Measurements from ENCODE around the gene NEURL1B.

Gene NEURL1B

DNA sequence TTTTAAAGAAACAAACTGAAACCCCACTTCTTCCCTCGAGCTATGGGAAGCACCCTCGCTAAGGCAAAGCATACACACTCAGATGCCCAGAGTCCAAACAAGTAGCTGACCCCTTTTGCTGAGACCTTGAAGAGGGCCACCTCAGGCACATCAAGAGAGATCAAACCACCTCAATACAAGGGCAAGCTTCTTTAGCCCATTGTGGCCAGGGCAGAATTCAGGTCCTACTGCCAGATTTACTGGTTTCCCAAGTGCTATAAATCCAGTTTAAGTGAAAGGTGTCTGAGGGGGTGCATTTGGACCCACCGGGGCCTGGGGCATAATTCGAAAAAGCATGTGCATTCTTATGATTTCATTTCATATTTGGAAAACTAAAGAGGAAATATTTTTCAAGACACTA lies 40.4 kb downstream of the NEURL1B start:
- Histone ChIP-seq H4K20me1 (ENCODE audit: insufficient read depth, low read length, poor library complexity, severe bottlenecking) (no peaks in the 10 kb centered on the region), H3K79me2 (ENCODE audit: insufficient read depth, low read length) (no peaks in the 10 kb centered on the region), H3K9me3 (ENCODE audit: insufficient read depth, low read depth, low read length) (no peaks in the 10 kb centered on the region), H3K36me3 (ENCODE audit: insufficient read depth, low read length) (no peaks in the 10 kb centered on the region), H3K4me2 (ENCODE audit: low read depth, low read length, poor library complexity, severe bottlenecking) (no peak overlapping the region), H3K4me1 (ENCODE audit: insufficient read depth, low read length, poor library complexity, severe bottlenecking) (no peaks in the 10 kb centered on the region), H2AFZ (ENCODE audit: low read length) (no peak overlapping the region), H3K27me3 (ENCODE audit: insufficient read depth, low read length, poor library complexity, severe bottlenecking) (no peaks in the 10 kb centered on the region), H3K9ac (ENCODE audit: low read depth, low read length, poor library complexity, severe bottlenecking) (no peak overlapping the region), H3K4me3 (ENCODE audit: low read length, poor library complexity, severe bottlenecking) (no peak overlapping the region), H3F3A (ENCODE audit: low read depth) (no peaks in the 10 kb centered on the region), H3K9me2 (replicated peaks; ENCODE audit: low read depth, low read length) (no peaks in the 10 kb centered on the region)
- TF ChIP-seq, protein P1, sequence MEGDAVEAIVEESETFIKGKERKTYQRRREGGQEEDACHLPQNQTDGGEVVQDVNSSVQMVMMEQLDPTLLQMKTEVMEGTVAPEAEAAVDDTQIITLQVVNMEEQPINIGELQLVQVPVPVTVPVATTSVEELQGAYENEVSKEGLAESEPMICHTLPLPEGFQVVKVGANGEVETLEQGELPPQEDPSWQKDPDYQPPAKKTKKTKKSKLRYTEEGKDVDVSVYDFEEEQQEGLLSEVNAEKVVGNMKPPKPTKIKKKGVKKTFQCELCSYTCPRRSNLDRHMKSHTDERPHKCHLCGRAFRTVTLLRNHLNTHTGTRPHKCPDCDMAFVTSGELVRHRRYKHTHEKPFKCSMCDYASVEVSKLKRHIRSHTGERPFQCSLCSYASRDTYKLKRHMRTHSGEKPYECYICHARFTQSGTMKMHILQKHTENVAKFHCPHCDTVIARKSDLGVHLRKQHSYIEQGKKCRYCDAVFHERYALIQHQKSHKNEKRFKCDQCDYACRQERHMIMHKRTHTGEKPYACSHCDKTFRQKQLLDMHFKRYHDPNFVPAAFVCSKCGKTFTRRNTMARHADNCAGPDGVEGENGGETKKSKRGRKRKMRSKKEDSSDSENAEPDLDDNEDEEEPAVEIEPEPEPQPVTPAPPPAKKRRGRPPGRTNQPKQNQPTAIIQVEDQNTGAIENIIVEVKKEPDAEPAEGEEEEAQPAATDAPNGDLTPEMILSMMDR (conservative IDR thresholded peaks at IDR 0.05; ENCODE audit: low read length): no peak
- no peak for TF ChIP-seq EZH2phosphoT487 (IDR thresholded peaks at IDR 0.05; ENCODE audit: borderline replicate concordance)

DNA sequence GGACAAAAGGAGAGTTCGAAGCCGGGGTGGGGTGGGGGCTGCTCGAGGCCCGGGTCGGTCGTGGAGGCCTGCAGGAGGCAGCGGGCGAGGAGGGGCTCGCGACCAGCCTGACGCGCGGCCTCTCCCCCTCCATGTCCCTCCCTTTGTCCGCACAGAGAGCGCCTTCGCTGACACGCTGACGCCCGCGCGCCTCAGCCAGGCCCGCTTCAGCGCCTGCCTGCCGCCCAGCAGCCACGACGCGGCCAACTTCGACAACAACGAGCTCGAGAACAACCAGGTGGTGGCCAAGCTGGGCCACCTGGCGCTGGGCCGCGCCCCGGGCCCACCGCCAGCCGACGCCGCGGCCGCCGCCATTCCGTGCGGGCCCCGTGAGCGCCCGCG lies 42.2 kb downstream of the NEURL1B start:
- Histone ChIP-seq H3K36me3 (ENCODE audit: insufficient read depth, low read length) (no peaks in the 10 kb centered on the region), H3K9me2 (replicated peaks; ENCODE audit: low read depth, low read length) (no peaks in the 10 kb centered on the region), H3K27me3 (ENCODE audit: insufficient read depth, low read length, poor library complexity, severe bottlenecking) (no peaks in the 10 kb centered on the region), H3K4me3 (ENCODE audit: low read length, poor library complexity, severe bottlenecking) (no peak overlapping the region), H3K79me2 (ENCODE audit: insufficient read depth, low read length) (no peaks in the 10 kb centered on the region), H3K4me2 (ENCODE audit: low read depth, low read length, poor library complexity, severe bottlenecking) (no peak overlapping the region), H3K9me3 (ENCODE audit: insufficient read depth, low read depth, low read length) (no peaks in the 10 kb centered on the region), H3K4me1 (ENCODE audit: insufficient read depth, low read length, poor library complexity, severe bottlenecking) (peaks cover 8% of the 10 kb centered on the region), H3F3A (ENCODE audit: low read depth) (no peaks in the 10 kb centered on the region), H3K9ac (ENCODE audit: low read depth, low read length, poor library complexity, severe bottlenecking) (no peak overlapping the region), H2AFZ (ENCODE audit: low read length) (no peak overlapping the region), H4K20me1 (ENCODE audit: insufficient read depth, low read length, poor library complexity, severe bottlenecking) (no peaks in the 10 kb centered on the region)
- TF ChIP-seq, protein P1 (conservative IDR thresholded peaks at IDR 0.05; ENCODE audit: low read length): no peak
- no peak for TF ChIP-seq EZH2phosphoT487 (IDR thresholded peaks at IDR 0.05; ENCODE audit: borderline replicate concordance)

DNA sequence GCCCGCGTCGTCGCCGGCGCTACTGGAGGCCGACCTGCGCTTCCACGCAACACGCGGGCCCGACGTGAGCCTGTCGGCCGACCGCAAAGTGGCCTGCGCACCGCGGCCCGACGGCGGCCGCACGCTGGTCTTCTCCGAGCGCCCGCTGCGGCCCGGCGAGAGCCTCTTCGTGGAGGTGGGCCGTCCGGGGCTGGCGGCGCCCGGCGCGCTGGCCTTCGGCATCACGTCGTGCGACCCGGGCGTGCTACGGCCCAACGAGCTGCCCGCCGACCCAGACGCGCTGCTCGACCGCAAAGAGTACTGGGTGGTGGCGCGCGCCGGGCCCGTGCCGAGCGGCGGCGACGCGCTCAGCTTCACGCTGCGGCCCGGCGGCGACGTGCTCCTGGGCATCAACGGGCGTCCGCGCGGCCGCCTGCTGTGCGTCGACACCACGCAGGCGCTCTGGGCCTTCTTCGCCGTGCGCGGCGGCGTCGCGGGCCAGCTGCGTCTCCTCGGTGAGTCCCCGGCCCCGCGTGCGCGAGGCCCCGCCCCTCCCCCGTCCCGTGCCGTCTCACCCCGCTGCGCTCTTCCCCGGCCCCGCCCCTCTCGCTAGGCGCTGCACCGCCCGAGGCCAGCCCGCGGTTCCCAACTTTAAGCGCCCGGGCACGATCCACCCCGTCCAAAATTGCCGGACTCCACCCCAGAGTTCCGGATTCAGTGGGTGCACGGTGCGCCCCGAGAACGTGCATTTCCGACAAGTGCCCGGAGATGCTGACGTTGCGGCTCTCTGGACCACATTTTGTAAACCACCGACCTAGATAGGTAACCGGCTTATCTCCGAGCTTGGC lies 42.8 kb downstream of the NEURL1B start:
- H3K4me1 ChIP-seq (ENCODE audit: insufficient read depth, low read length, poor library complexity, severe bottlenecking): peaks cover 14% of the 10 kb centered on the region
- no peak for TF ChIP-seq EZH2phosphoT487 (IDR thresholded peaks at IDR 0.05; ENCODE audit: borderline replicate concordance)
- TF ChIP-seq, protein P1 (conservative IDR thresholded peaks at IDR 0.05; ENCODE audit: low read length): no peak
- no peak overlapping the region for H3K4me2 ChIP-seq (ENCODE audit: low read depth, low read length, poor library complexity, severe bottlenecking)
- no peaks in the 10 kb centered on the region for H3K9me2 ChIP-seq (replicated peaks; ENCODE audit: low read depth, low read length)
- H3K9ac ChIP-seq (ENCODE audit: low read depth, low read length, poor library complexity, severe bottlenecking): no peak overlapping the region
- no peaks in the 10 kb centered on the region for H3K36me3 ChIP-seq (ENCODE audit: insufficient read depth, low read length)
- no peaks in the 10 kb centered on the region for H3F3A ChIP-seq (ENCODE audit: low read depth)
- no peaks in the 10 kb centered on the region for H3K9me3 ChIP-seq (ENCODE audit: insufficient read depth, low read depth, low read length)
- H3K4me3 ChIP-seq (ENCODE audit: low read length, poor library complexity, severe bottlenecking): no peak overlapping the region
- H2AFZ ChIP-seq (ENCODE audit: low read length): no peak overlapping the region
- H3K79me2 ChIP-seq (ENCODE audit: insufficient read depth, low read length): no peaks in the 10 kb centered on the region
- no peaks in the 10 kb centered on the region for H4K20me1 ChIP-seq (ENCODE audit: insufficient read depth, low read length, poor library complexity, severe bottlenecking)
- no peaks in the 10 kb centered on the region for H3K27me3 ChIP-seq (ENCODE audit: insufficient read depth, low read length, poor library complexity, severe bottlenecking)

Data from Loucy (cell line).